SK-N-MC (cell line): ENCODE measurements around the gene ACTL8.

Experiments used
- EZH2 ChIP-seq: fragments of 200-600 bp; sonication (generic); IDR thresholded peaks from one replicate; pipeline ENCODE4 v1.6.1; 2017; ENCODE audit warnings: antibody characterized with exemption
- FOXP2 ChIP-seq: optimal IDR thresholded peaks from 2 replicates; pipeline ENCODE3; 2011; ENCODE audit warnings: mild to moderate bottlenecking, moderate library complexity; ENCODE audit not compliant: insufficient read depth; ENCODE audit errors: extremely low read length, control extremely low read depth
- POLR2AphosphoS5 ChIP-seq: IDR thresholded peaks from 2 replicates; pipeline ENCODE4 v1.6.1; 2012; ENCODE audit warnings: mild to moderate bottlenecking, low read depth, low read length, borderline replicate concordance

DNA sequence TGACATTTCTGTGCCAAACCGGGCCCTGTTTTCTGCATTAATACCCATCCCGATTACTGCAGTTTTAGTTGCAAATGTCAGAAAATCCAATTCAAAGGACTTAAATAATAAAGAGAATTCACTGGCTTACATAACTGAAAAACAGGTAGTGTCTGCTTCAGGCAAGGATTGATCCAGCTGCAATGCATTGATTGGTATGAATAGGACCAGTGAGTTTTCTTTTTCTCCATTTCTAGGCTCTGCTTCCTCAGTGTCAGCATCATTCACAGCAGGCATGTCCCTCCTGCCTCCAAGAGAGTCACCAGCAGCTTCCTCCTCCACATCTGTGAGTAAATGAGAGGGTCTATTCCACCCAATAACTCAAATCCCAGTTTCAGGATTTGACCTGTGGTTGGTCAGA, 33.7 kb upstream of the ACTL8 start:
- TF ChIP-seq EZH2, result no peak
- no peak for TF ChIP-seq FOXP2
- no peak for TF ChIP-seq POLR2AphosphoS5
